Neural cell (in vitro differentiated cells): Measurements from ENCODE around the gene COX4I1. TPM values are rescaled to one million over a fixed set of nuclear protein-coding genes. Genes with fewer than 3 reads are reported as not detected.

Experiments
- H2AFZ ChIP-seq: fragments of 200-600, 300-800 bp; sonication (generic), shearing (Covaris generic); 2 replicates; pipeline ENCODE4 v1.6.0; 2014; ENCODE audit warnings: low read depth, mild to moderate bottlenecking, antibody characterized with exemption, low read length, moderate library complexity
- H3F3A ChIP-seq: fragments of 200-600 bp; shearing (Covaris generic); 2 replicates; pipeline ENCODE4 v1.6.1; 2016; ENCODE audit warnings: mild to moderate bottlenecking, moderate library complexity, mixed read lengths, antibody characterized with exemption, low read length; ENCODE audit not compliant: insufficient read depth, poor library complexity, severe bottlenecking
- H3K27ac ChIP-seq: fragments of 200-600, 300-800 bp; sonication (generic), shearing (Covaris generic); 2 replicates; pipeline ENCODE4 v1.5.1; 2014; ENCODE audit warnings: mild to moderate bottlenecking, low read length, moderate library complexity
- H3K27me3 ChIP-seq: fragments of 300-800, 200-600 bp; sonication (generic), shearing (Covaris generic); 2 replicates; pipeline ENCODE4 v1.6.0; 2014; ENCODE audit warnings: mild to moderate bottlenecking, low read depth, low read length, moderate library complexity; ENCODE audit not compliant: insufficient read depth
- H3K36me3 ChIP-seq: fragments of 300-800, 200-600 bp; sonication (generic), shearing (Covaris generic); 2 replicates; pipeline ENCODE4 v1.5.1; 2014; ENCODE audit warnings: mild to moderate bottlenecking, antibody characterized with exemption, low read length, moderate library complexity; ENCODE audit not compliant: insufficient read depth
- H3K4me2 ChIP-seq: fragments of 300-800, 200-600 bp; sonication (generic), shearing (Covaris generic); 2 replicates; pipeline ENCODE4 v1.6.0; 2014; ENCODE audit warnings: mild to moderate bottlenecking, low read length
- H3K4me3 ChIP-seq: fragments of 300-800, 200-600 bp; sonication (generic), shearing (Covaris generic); 2 replicates; pipeline ENCODE4 v1.5.1; 2014; ENCODE audit warnings: mild to moderate bottlenecking, low read length, moderate library complexity
- H3K79me2 ChIP-seq: fragments of 200-600 bp; shearing (Covaris generic); replicated peaks from 2 replicates; pipeline ENCODE4 v1.6.0; 2014; ENCODE audit warnings: mild to moderate bottlenecking, low read length, moderate library complexity; ENCODE audit not compliant: insufficient read depth
- H3K9ac ChIP-seq: fragments of 300-800, 200-600 bp; sonication (generic), shearing (Covaris generic); 2 replicates; pipeline ENCODE4 v1.6.1; 2016; ENCODE audit warnings: mild to moderate bottlenecking, low read length, mixed read lengths
- H3K9me2 ChIP-seq: fragments of 200-600 bp; shearing (Covaris generic); 2 replicates; pipeline ENCODE4 v1.6.1; 2016; ENCODE audit warnings: mild to moderate bottlenecking, low read length, mixed read lengths; ENCODE audit not compliant: insufficient read depth
- H3K9me3 ChIP-seq: fragments of 200-600, 300-800 bp; sonication (generic), shearing (Covaris generic); 2 replicates; pipeline ENCODE4 v1.6.1; 2016; ENCODE audit warnings: mild to moderate bottlenecking, mixed run types, low read length, moderate library complexity, mixed read lengths
- H4K20me1 ChIP-seq: fragments of 200-600 bp; shearing (Covaris generic); 2 replicates; pipeline ENCODE4 v1.6.1; 2016; ENCODE audit warnings: mild to moderate bottlenecking, mixed run types; ENCODE audit not compliant: insufficient read depth
- CTCF ChIP-seq: fragments of 450-650 bp; IDR thresholded peaks from 2 replicates; pipeline ENCODE4 v1.5.1; 2014; ENCODE audit warnings: antibody characterized with exemption, mild to moderate bottlenecking, moderate library complexity; ENCODE audit not compliant: poor library complexity, severe bottlenecking
- EP300 ChIP-seq: fragments of 450-650 bp; conservative IDR thresholded peaks from 2 replicates; pipeline ENCODE4 v1.6.1; 2014; ENCODE audit warnings: antibody characterized with exemption, mild to moderate bottlenecking, moderate library complexity; ENCODE audit not compliant: poor library complexity, severe bottlenecking
- EZH2 ChIP-seq: fragments of 200-600, 300-800 bp; shearing (Covaris generic), sonication (generic); IDR thresholded peaks from 2 replicates; pipeline ENCODE4 v1.6.1; 2014; ENCODE audit warnings: antibody characterized with exemption, low read length, borderline replicate concordance, mild to moderate bottlenecking; ENCODE audit not compliant: insufficient read depth, poor library complexity, severe bottlenecking
- MXI1 ChIP-seq: fragments of 450-650 bp; conservative IDR thresholded peaks from 2 replicates; pipeline ENCODE4 v1.6.1; 2014; ENCODE audit warnings: antibody characterized with exemption, mild to moderate bottlenecking; ENCODE audit not compliant: poor library complexity, severe bottlenecking
- POLR2AphosphoS5 ChIP-seq: IDR thresholded peaks from 2 replicates; pipeline ENCODE4 v1.6.1; 2012
- RAD21 ChIP-seq: fragments of 450-650 bp; conservative IDR thresholded peaks from 2 replicates; pipeline ENCODE4 v1.6.1; 2014; ENCODE audit warnings: antibody characterized with exemption, mild to moderate bottlenecking, moderate library complexity
- REST ChIP-seq: IDR thresholded peaks from 2 replicates; pipeline ENCODE4 v1.6.1; 2012; ENCODE audit warnings: borderline replicate concordance
- SMC3 ChIP-seq: fragments of 450-650 bp; conservative IDR thresholded peaks from 2 replicates; pipeline ENCODE4 v1.6.1; 2014; ENCODE audit warnings: antibody characterized with exemption, mild to moderate bottlenecking, moderate library complexity; ENCODE audit not compliant: poor library complexity
- TAF1 ChIP-seq: IDR thresholded peaks from 2 replicates; pipeline ENCODE4 v1.6.1; 2012; ENCODE audit warnings: low read depth
- polyA plus RNA-seq: library from polyadenylated mRNA; depleted of rRNA; stranded (reverse); fragments of >200 nt; gene quantifications from 2 replicates; pipeline ENCODE4 v1.2.3, GENCODE V29; 2014

Gene COX4I1
- polyA plus RNA-seq, 1 donor from 2014 or later = 709 TPM

- Histone ChIP-seq H4K20me1 (no peaks in the 10 kb centered on the region), H3K36me3 (no peaks in the 10 kb centered on the region), H3K9ac (no peak overlapping the region), H3K27ac (no peak overlapping the region), H3F3A (no peaks in the 10 kb centered on the region), H3K79me2 (no peaks in the 10 kb centered on the region), H3K4me2 (no peak overlapping the region), H2AFZ (no peak overlapping the region), H3K27me3 (peaks cover 3% of the 10 kb centered on the region), H3K9me3 (no peaks in the 10 kb centered on the region), H3K4me3 (no peak overlapping the region), H3K9me2 (no peaks in the 10 kb centered on the region)
- TF ChIP-seq MXI1 = no peak
- TF ChIP-seq CTCF = no peak
- no peak for TF ChIP-seq EP300
- no peak for TF ChIP-seq RAD21
- no peak for TF ChIP-seq EZH2
- no peak for TF ChIP-seq TAF1
These were observed 42.1 kb upstream of the COX4I1 start for GRCh38 chr16:85757341-85757822.

GRCh38 chr16:85759136-85759535, 40.4 kb upstream of the COX4I1 start:
- Histone ChIP-seq H3K9me2 (no peaks in the 10 kb centered on the region), H3K4me3 (no peak overlapping the region), H2AFZ (no peak overlapping the region), H3K4me2 (no peak overlapping the region), H3K9me3 (no peaks in the 10 kb centered on the region), H3K36me3 (no peaks in the 10 kb centered on the region), H4K20me1 (no peaks in the 10 kb centered on the region), H3K9ac (no peak overlapping the region), H3F3A (no peaks in the 10 kb centered on the region), H3K79me2 (no peaks in the 10 kb centered on the region), H3K27me3 (no peaks in the 10 kb centered on the region), H3K27ac (no peak overlapping the region)
- TF ChIP-seq EZH2 (no peak), SMC3 (no peak), MXI1 (no peak), POLR2AphosphoS5 (no peak), TAF1 (no peak), RAD21 (no peak), CTCF (no peak), EP300 (no peak), REST (no peak)
